GM23338 (cell line): ENCODE results near the gene B4GALNT2. TPM values are rescaled to one million over a fixed set of nuclear protein-coding genes. Genes with fewer than 3 reads are reported as not detected.
A peak's percentile ranks its signal among the peaks of the same experiment; 100 is the strongest.

Experiments
- ATAC-seq: fragments of 200-7000 bp; cut with Tn5 transposase; 3 replicates; pipeline ENCODE4 v1.9.1; 2020
- DNase-seq: peaks from one replicate; pipeline ENCODE4 v3.0.0-alpha.2; 2015; ENCODE audit warnings: low spot score
- H2AFZ ChIP-seq: fragments of 200-600 bp; sonication (generic); 2 replicates; pipeline ENCODE4 v1.8.0; 2016; ENCODE audit warnings: antibody characterized with exemption, mild to moderate bottlenecking, moderate library complexity
- H3F3A ChIP-seq: fragments of 200-600 bp; sonication (generic); replicated peaks from 2 replicates; pipeline ENCODE4 v1.8.0; 2017; ENCODE audit warnings: antibody characterized with exemption, mixed run types, low read depth
- H3K27ac ChIP-seq: fragments of 200-600 bp; sonication (generic); 2 replicates; pipeline ENCODE4 v1.6.1; 2016; ENCODE audit warnings: low read depth
- H3K27me3 ChIP-seq: fragments of 200-600 bp; sonication (generic); 2 replicates; pipeline ENCODE4 v1.8.0; 2016; ENCODE audit warnings: mild to moderate bottlenecking, mixed run types, moderate library complexity; ENCODE audit not compliant: insufficient read depth
- H3K36me3 ChIP-seq: fragments of 200-600 bp; sonication (generic); 2 replicates; pipeline ENCODE4 v1.8.0; 2016; ENCODE audit warnings: mild to moderate bottlenecking; ENCODE audit not compliant: insufficient read depth
- H3K4me1 ChIP-seq: fragments of 200-600 bp; sonication (generic); 2 replicates; pipeline ENCODE4 v1.8.0; 2016; ENCODE audit warnings: mild to moderate bottlenecking, moderate library complexity; ENCODE audit not compliant: insufficient read depth
- H3K4me2 ChIP-seq: fragments of 200-600 bp; sonication (generic); 2 replicates; pipeline ENCODE4 v1.7.1; 2017; ENCODE audit warnings: mixed run types
- H3K4me3 ChIP-seq: fragments of 200-600 bp; sonication (generic); 2 replicates; pipeline ENCODE4 v1.6.1; 2016; ENCODE audit warnings: mixed run types
- H3K79me2 ChIP-seq: fragments of 200-600 bp; sonication (generic); replicated peaks from 2 replicates; pipeline ENCODE4 v1.8.0; 2017; ENCODE audit warnings: mild to moderate bottlenecking; ENCODE audit not compliant: insufficient read depth
- H3K9me2 ChIP-seq: fragments of 200-600 bp; sonication (generic); 2 replicates; pipeline ENCODE4 v1.8.0; 2017; ENCODE audit not compliant: insufficient read depth
- H4K20me1 ChIP-seq: fragments of 200-600 bp; sonication (generic); replicated peaks from 2 replicates; pipeline ENCODE4 v1.8.0; 2017; ENCODE audit warnings: mild to moderate bottlenecking; ENCODE audit not compliant: insufficient read depth
- H3K27ac Mint-ChIP-seq: 2 replicates; pipeline ENCODE4 v1.8.0; 2020; ENCODE audit warnings: inconsistent platforms, mild to moderate bottlenecking, moderate library complexity, mixed read lengths
- H3K27me3 Mint-ChIP-seq: 3 replicates; pipeline ENCODE4 v1.8.0; 2022; ENCODE audit warnings: low read depth, mild to moderate bottlenecking, moderate library complexity, mixed read lengths, inconsistent platforms; ENCODE audit not compliant: insufficient read depth, poor library complexity
- H3K36me3 Mint-ChIP-seq: 3 replicates; pipeline ENCODE4 v1.8.0; 2021; ENCODE audit warnings: low read depth, mild to moderate bottlenecking, inconsistent platforms, moderate library complexity, mixed read lengths
- H3K4me1 Mint-ChIP-seq: 3 replicates; pipeline ENCODE4 v1.8.0; 2020; ENCODE audit warnings: mild to moderate bottlenecking, inconsistent platforms, mixed read lengths
- H3K4me3 Mint-ChIP-seq: 3 replicates; pipeline ENCODE4 v1.8.0; 2021; ENCODE audit warnings: moderate library complexity, mild to moderate bottlenecking, inconsistent platforms, mixed read lengths
- H3K9me3 Mint-ChIP-seq: 3 replicates; pipeline ENCODE4 v1.8.0; 2020; ENCODE audit warnings: moderate library complexity, mild to moderate bottlenecking, inconsistent platforms, mixed read lengths
- CREB1 ChIP-seq: fragments of 250-450 bp; sonication (Bioruptor Pico); IDR thresholded peaks from 2 replicates; pipeline ENCODE4 v1.5.0; 2020; ENCODE audit warnings: low read depth, mild to moderate bottlenecking, moderate library complexity
- CTCF ChIP-seq, 2 experiments: fragments of 200-600 bp in 1 of 2; sonication (generic) in 1 of 2; conservative IDR thresholded peaks; 2 replicates each; pipeline versions ENCODE4 v1.5.1 to v1.6.1; 2016 to 2017; ENCODE audit warnings: antibody characterized with exemption in 2 of 2, low read depth in 2 of 2, mild to moderate bottlenecking in 2 of 2, moderate library complexity in 1 of 2
- ETS1 ChIP-seq: IDR thresholded peaks from 2 replicates; pipeline ENCODE4 v1.6.1; 2016; ENCODE audit warnings: antibody characterized with exemption
- NANOG ChIP-seq: IDR thresholded peaks from 2 replicates; pipeline ENCODE4 v1.6.1; 2016; ENCODE audit warnings: antibody characterized with exemption, borderline replicate concordance
- POLR2AphosphoS5 ChIP-seq: IDR thresholded peaks from 2 replicates; pipeline ENCODE4 v1.6.1; 2016; ENCODE audit warnings: antibody characterized with exemption, low read depth
- REST ChIP-seq: IDR thresholded peaks from one replicate; pipeline ENCODE4 v1.6.1; 2018; ENCODE audit warnings: antibody characterized with exemption; ENCODE audit not compliant: unreplicated experiment
- STAT1 ChIP-seq: IDR thresholded peaks from one replicate; pipeline ENCODE4 v1.6.1; 2016; ENCODE audit warnings: antibody characterized with exemption; ENCODE audit not compliant: unreplicated experiment
- polyA plus RNA-seq: library from polyadenylated mRNA; unstranded; fragments of >200 nt; fragmentation: Nextera tagmentation; extraction: Ambion mirVana; gene quantifications from 2 replicates; pipeline ENCODE4 v1.2.1, GENCODE V29; 2016
- total RNA-seq: library from RNA; depleted of rRNA; stranded (reverse); fragments of >200 nt; shearing (Covaris generic); gene quantifications from 2 replicates; pipeline ENCODE4 v1.2.3, GENCODE V29; 2014

The B4GALNT2 gene
- total and polyA plus RNA-seq, 2 experiments from 2014 or later: not detected

DNA sequence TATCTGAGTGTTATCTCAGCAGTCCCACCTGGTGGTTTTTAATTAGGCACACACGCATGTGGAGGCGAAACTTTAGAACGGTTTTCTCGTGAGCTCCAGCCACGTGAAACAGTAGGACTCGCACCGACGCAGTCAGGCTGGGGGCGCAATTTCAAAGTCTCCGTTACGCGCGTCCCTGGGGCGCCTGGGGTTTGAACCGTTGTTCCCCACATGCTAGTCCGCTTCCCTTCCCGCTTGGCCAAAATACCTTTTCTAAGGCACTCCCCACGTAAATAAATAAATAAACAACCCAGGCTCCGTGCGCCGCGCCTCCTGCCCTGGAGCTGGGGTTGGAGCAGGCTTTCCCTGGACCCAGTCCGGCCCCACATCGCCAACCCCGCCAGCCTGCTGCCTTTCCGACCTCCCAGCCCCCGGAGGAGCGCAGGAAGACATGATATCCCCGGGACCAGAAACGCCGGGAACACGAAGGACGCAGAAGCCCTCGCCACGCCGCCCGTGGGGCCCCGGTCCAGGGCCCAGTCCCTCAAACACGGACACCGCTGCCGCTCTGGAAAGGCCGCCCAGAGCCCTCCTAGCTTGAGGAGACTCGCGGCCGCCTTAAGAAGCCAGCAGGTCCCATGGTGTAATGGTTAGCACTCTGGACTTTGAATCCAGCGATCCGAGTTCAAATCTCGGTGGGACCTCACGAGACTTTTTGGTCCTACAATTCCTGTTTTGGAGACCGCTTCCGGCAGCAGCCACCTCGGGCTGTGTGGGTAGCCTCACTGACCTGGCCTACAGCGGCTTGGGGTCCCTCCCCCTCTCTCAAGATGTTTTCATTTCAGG lies 59.6 kb downstream of the B4GALNT2 start:
- Mint-ChIP-seq H3K36me3 (peaks cover 5% of the 10 kb centered on the region; the same call in 2 of the 3 replicates), H3K27me3 (peaks cover 30% of the 10 kb centered on the region), H3K4me3 (peak overlapping the region; percentile 94), H3K27ac (peak overlapping the region; percentile 97), H3K4me1 (peaks cover 12% of the 10 kb centered on the region; the same call in 2 of the 3 replicates), H3K9me3 (peaks cover 9% of the 10 kb centered on the region; the same call in 2 of the 3 replicates)
- TF ChIP-seq NANOG (0 out of 2 replicates have a peak, but pooled peaks have one; percentile 30), POLR2AphosphoS5 (peak; percentile 51; the same call in 1 of the 2 replicates), STAT1 (no peak), CREB1 (CRISPR knock-in tag) (0 out of 2 replicates have a peak, but pooled peaks have one; percentile 22), REST (no peak), ETS1 (peak; percentile 63; the same call in 1 of the 2 replicates), CTCF (conservative IDR thresholded peaks at IDR 0.05; ENCODE audit: low read depth in 2 of 2) (peak; percentile 29 to 52)
- peak overlapping the region; percentile 94 for H3K4me3 ChIP-seq
- peak overlapping the region; percentile 88 for H3K4me2 ChIP-seq
- no peaks in the 10 kb centered on the region for H3K36me3 ChIP-seq
- no peaks in the 10 kb centered on the region for H3K79me2 ChIP-seq
- H3F3A ChIP-seq: peaks cover 5% of the 10 kb centered on the region; the same call in 1 of the 2 replicates
- H3K27ac ChIP-seq: peak overlapping the region; percentile 91
- peak; percentile 89 for DNase-seq
- no peaks in the 10 kb centered on the region for H3K9me2 ChIP-seq
- H2AFZ ChIP-seq: peak overlapping the region; percentile 98
- H3K4me1 ChIP-seq: peaks cover 9% of the 10 kb centered on the region; the same call in 1 of the 2 replicates
- peak; percentile 64 for ATAC-seq
- H4K20me1 ChIP-seq: no peaks in the 10 kb centered on the region
- H3K27me3 ChIP-seq: no peaks in the 10 kb centered on the region
